PC-3 (cell line): ENCODE measurements around the gene AMIGO3.

Source experiments
- EZH2 ChIP-seq: fragments of 300-600 bp; sonication (generic); IDR thresholded peaks from one replicate; pipeline ENCODE4 v1.6.1; 2017; ENCODE audit warnings: antibody characterized with exemption, mild to moderate bottlenecking, low read length; ENCODE audit not compliant: unreplicated experiment
- EZH2phosphoT487 ChIP-seq: fragments of 300-600 bp; sonication (generic); IDR thresholded peaks from 2 replicates; pipeline ENCODE4 v1.6.1; 2018; ENCODE audit warnings: mild to moderate bottlenecking, antibody characterized with exemption, low read length, borderline replicate concordance
- TF ChIP-seq, protein P1 (sequence below): fragments of 300-600 bp; sonication (generic); conservative IDR thresholded peaks from 2 replicates; pipeline ENCODE4 v1.5.1; 2017; ENCODE audit warnings: antibody characterized with exemption, low read depth, mild to moderate bottlenecking, low read length

DNA sequence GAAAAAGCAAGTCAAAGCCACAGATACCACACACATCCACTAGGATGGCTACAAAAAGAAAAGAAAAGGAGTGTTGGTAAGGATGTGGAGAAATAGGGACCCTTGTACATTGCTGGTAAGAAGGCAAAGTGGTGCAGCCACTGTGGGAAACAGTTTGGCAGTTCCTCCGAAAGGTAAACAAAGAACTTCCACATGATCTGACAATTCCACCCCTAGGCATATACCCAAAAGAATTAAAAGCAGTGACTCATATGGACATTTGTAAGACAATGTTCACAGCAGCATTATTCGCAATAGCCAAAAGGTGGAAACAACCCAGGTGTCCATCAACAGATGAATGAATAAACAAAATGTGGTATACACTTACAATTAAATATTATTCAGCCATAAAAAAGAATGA lies 26.5 kb upstream of the AMIGO3 start:
- TF ChIP-seq, protein P1, sequence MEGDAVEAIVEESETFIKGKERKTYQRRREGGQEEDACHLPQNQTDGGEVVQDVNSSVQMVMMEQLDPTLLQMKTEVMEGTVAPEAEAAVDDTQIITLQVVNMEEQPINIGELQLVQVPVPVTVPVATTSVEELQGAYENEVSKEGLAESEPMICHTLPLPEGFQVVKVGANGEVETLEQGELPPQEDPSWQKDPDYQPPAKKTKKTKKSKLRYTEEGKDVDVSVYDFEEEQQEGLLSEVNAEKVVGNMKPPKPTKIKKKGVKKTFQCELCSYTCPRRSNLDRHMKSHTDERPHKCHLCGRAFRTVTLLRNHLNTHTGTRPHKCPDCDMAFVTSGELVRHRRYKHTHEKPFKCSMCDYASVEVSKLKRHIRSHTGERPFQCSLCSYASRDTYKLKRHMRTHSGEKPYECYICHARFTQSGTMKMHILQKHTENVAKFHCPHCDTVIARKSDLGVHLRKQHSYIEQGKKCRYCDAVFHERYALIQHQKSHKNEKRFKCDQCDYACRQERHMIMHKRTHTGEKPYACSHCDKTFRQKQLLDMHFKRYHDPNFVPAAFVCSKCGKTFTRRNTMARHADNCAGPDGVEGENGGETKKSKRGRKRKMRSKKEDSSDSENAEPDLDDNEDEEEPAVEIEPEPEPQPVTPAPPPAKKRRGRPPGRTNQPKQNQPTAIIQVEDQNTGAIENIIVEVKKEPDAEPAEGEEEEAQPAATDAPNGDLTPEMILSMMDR: no peak
- TF ChIP-seq EZH2 (no peak), EZH2phosphoT487 (no peak)
